Measurements from ENCODE around the gene LIMS2. TPM values are rescaled to one million over a fixed set of nuclear protein-coding genes. Genes with fewer than 3 reads are reported as not detected.

LIMS2 gene
- total RNA-seq, 2 donors from 2014 or later = 8.1 to 15.5 TPM

- Mint-ChIP-seq H3K36me3 (no peaks in the 10 kb centered on the region), H3K9me3 (no peaks in the 10 kb centered on the region), H3K27ac (no peak overlapping the region)
- DNase-seq (ENCODE audit: low spot score in 2 of 2) = no peak
- ATAC-seq = no peak
These were observed 28.7 kb downstream of the LIMS2 start for GRCh38 chr2:127646487-127647241.

- no peaks in the 10 kb centered on the region for H3K36me3 Mint-ChIP-seq
- peak within 1 kb of the TSS in 1 of 2 donors; percentile 53 for H3K27ac Mint-ChIP-seq
- no peak for DNase-seq (ENCODE audit: low spot score in 2 of 2)
- ATAC-seq = no peak
- no peaks in the 10 kb centered on the region for H3K9me3 Mint-ChIP-seq
These were observed 29.7 kb downstream of the LIMS2 start, which contains the start of gene GPR17 for GRCh38 chr2:127645395-127646291. TSS of gene GPR17 (plus strand) at chr2:127646153. CDS start at chr2:127650736, 4,583 bp downstream.

- Mint-ChIP-seq H3K27ac (peak overlapping the region in 1 of 2 donors; percentile 53), H3K36me3 (no peaks in the 10 kb centered on the region), H3K9me3 (no peaks in the 10 kb centered on the region)
- DNase-seq (ENCODE audit: low spot score in 2 of 2) = no peak
- ATAC-seq = no peak
These were observed 30.3 kb downstream of the LIMS2 start for GRCh38 chr2:127645026-127645394.

GRCh38 chr2:127644066-127645025 lies 31.0 kb downstream of the LIMS2 start:
- Mint-ChIP-seq H3K9me3 (no peaks in the 10 kb centered on the region), H3K27ac (peak overlapping the region in 1 of 2 donors; percentile 53), H3K36me3 (no peaks in the 10 kb centered on the region)
- DNase-seq (ENCODE audit: low spot score in 2 of 2) (no peak), ATAC-seq (no peak)

- Mint-ChIP-seq H3K9me3 (no peaks in the 10 kb centered on the region), H3K27ac (peak overlapping the region in 1 of 2 donors; percentile 53)
- ATAC-seq = no peak
These were observed 31.8 kb downstream of the LIMS2 start for GRCh38 chr2:127643439-127644065.

GRCh38 chr2:127642706-127643438 lies 32.5 kb downstream of the LIMS2 start:
- no peaks in the 10 kb centered on the region for H3K36me3 Mint-ChIP-seq
- no peak for ATAC-seq
- H3K27ac Mint-ChIP-seq = peak overlapping the region in 1 of 2 donors; percentile 79
- DNase-seq (ENCODE audit: low spot score in 2 of 2) = no peak
- H3K9me3 Mint-ChIP-seq = no peaks in the 10 kb centered on the region

More at GRCh38 chr2:127643439-127644065, 31.8 kb downstream of the LIMS2 start:
- DNase-seq (ENCODE audit: low spot score in 2 of 2) = no peak
- H3K36me3 Mint-ChIP-seq = no peaks in the 10 kb centered on the region

- ATAC-seq (peak; percentile 51 to 55), DNase-seq (ENCODE audit: low spot score in 2 of 2) (peak in 1 of 2 donors; percentile 53)
- no peaks in the 10 kb centered on the region for H3K36me3 Mint-ChIP-seq
- no peaks in the 10 kb centered on the region for H3K9me3 Mint-ChIP-seq
- H3K27ac Mint-ChIP-seq = peak overlapping the region; percentile 36 to 79
These were observed 33.4 kb downstream of the LIMS2 start for GRCh38 chr2:127641846-127642507.

GRCh38 chr2:127641133-127641532 lies 34.2 kb downstream of the LIMS2 start:
- no peak for DNase-seq (ENCODE audit: low spot score in 2 of 2)
- H3K27ac Mint-ChIP-seq = peak overlapping the region in 1 of 2 donors; percentile 79

GRCh38 chr2:127640082-127641072 lies 35.0 kb downstream of the LIMS2 start:
- Mint-ChIP-seq H3K27ac (peak overlapping the region; percentile 44 to 79), H3K9me3 (no peaks in the 10 kb centered on the region), H3K36me3 (no peaks in the 10 kb centered on the region)
- DNase-seq (ENCODE audit: low spot score in 2 of 2) (peak in 1 of 2 donors; percentile 44), ATAC-seq (peak; percentile 44 to 54)

More at GRCh38 chr2:127641133-127641532, 34.2 kb downstream of the LIMS2 start:
- ATAC-seq = no peak
- Mint-ChIP-seq H3K36me3 (no peaks in the 10 kb centered on the region), H3K9me3 (no peaks in the 10 kb centered on the region)

GRCh38 chr2:127639111-127639474 lies 36.2 kb downstream of the LIMS2 start:
- Mint-ChIP-seq H3K9me3 (no peaks in the 10 kb centered on the region), H3K36me3 (no peaks in the 10 kb centered on the region), H3K27ac (peak overlapping the region in 1 of 2 donors; percentile 79)
- DNase-seq (ENCODE audit: low spot score in 2 of 2) (no peak), ATAC-seq (no peak)

GRCh38 chr2:127638361-127639110 lies 36.8 kb downstream of the LIMS2 start:
- H3K36me3 Mint-ChIP-seq = no peaks in the 10 kb centered on the region
- peak overlapping the region; percentile 79 to 95 for H3K27ac Mint-ChIP-seq
- ATAC-seq (no peak), DNase-seq (ENCODE audit: low spot score in 2 of 2) (no peak)
- no peaks in the 10 kb centered on the region for H3K9me3 Mint-ChIP-seq

- peak overlapping the region; percentile 67 to 95 for H3K27ac Mint-ChIP-seq
These were observed 37.5 kb downstream of the LIMS2 start for GRCh38 chr2:127637725-127638252.

GRCh38 chr2:127637236-127637630 lies 38.1 kb downstream of the LIMS2 start:
- DNase-seq (ENCODE audit: low spot score in 2 of 2) = no peak
- Mint-ChIP-seq H3K9me3 (no peaks in the 10 kb centered on the region), H3K27ac (peak overlapping the region in 1 of 2 donors; percentile 67), H3K36me3 (no peaks in the 10 kb centered on the region)
- ATAC-seq = no peak

More at GRCh38 chr2:127637725-127638252, 37.5 kb downstream of the LIMS2 start:
- no peaks in the 10 kb centered on the region for H3K9me3 Mint-ChIP-seq
- DNase-seq (ENCODE audit: low spot score in 2 of 2) (no peak), ATAC-seq (peak in 1 of 2 donors; percentile 12)
- H3K36me3 Mint-ChIP-seq = no peaks in the 10 kb centered on the region

Data from activated naive CD4-positive, alpha-beta T cell treated with anti-CD3 and anti-CD28 coated beads, Interleukin-2, amount 50 U/mL, for 72 hours (primary cell).